ENCODE data around the gene MAN2B2.
A peak's percentile ranks its signal among the peaks of the same experiment; 100 is the strongest.

MAN2B2 gene

DNA sequence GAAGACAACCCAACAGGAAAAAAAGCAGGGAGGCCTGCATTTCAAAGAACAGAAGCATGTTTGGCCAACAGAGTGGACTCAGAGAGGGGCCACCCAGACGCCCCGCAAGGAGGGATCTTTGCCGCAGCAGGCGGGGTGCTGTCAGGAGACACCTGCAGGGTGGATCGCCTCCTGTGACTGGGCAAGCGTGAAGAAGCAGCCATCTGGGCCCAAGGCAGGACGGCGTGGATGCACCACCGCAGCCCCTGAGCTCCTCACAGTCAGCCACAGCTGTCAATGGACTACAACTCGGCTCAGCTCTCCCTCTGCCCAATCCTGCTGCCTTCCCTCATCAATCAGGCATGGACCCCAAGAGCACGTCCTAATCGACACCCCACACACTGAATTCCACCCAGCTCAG lies 32.0 kb upstream of the MAN2B2 start:
- TF ChIP-seq, protein P1, sequence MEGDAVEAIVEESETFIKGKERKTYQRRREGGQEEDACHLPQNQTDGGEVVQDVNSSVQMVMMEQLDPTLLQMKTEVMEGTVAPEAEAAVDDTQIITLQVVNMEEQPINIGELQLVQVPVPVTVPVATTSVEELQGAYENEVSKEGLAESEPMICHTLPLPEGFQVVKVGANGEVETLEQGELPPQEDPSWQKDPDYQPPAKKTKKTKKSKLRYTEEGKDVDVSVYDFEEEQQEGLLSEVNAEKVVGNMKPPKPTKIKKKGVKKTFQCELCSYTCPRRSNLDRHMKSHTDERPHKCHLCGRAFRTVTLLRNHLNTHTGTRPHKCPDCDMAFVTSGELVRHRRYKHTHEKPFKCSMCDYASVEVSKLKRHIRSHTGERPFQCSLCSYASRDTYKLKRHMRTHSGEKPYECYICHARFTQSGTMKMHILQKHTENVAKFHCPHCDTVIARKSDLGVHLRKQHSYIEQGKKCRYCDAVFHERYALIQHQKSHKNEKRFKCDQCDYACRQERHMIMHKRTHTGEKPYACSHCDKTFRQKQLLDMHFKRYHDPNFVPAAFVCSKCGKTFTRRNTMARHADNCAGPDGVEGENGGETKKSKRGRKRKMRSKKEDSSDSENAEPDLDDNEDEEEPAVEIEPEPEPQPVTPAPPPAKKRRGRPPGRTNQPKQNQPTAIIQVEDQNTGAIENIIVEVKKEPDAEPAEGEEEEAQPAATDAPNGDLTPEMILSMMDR (IDR thresholded peaks at IDR 0.05; ENCODE audit: low read depth, low read length, missing control alignments): no peak

DNA sequence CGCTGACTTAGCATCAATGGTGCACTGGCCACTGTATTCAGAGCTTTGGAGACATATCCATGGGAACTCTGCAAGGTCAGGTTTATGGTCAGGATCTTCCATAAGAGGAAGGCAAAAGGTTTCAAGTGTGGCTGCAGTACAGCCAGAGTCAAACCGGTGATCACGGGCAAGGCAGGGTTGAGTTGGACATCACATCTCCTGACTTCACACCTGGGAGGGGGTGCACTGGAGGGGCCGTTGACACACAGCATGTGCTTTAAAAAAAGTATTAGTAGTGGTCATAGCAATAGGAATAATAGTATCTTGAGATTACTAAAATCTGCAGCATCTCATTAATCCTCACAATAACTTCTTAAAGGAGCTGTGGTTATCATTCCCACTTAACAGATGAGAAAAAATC lies 28.9 kb upstream of the MAN2B2 start:
- TF ChIP-seq, protein P1 (IDR thresholded peaks at IDR 0.05; ENCODE audit: low read depth, low read length, missing control alignments): no peak
- H3K4me3 ChIP-seq (ENCODE audit: low read depth, low read length): no peak overlapping the region
- DNase-seq (ENCODE audit: low read depth): no peak

More for the DNA sequence above, 32.0 kb upstream of the MAN2B2 start:
- H3K4me3 ChIP-seq (ENCODE audit: low read depth, low read length): no peak overlapping the region
- DNase-seq (ENCODE audit: low read depth): no peak

DNA sequence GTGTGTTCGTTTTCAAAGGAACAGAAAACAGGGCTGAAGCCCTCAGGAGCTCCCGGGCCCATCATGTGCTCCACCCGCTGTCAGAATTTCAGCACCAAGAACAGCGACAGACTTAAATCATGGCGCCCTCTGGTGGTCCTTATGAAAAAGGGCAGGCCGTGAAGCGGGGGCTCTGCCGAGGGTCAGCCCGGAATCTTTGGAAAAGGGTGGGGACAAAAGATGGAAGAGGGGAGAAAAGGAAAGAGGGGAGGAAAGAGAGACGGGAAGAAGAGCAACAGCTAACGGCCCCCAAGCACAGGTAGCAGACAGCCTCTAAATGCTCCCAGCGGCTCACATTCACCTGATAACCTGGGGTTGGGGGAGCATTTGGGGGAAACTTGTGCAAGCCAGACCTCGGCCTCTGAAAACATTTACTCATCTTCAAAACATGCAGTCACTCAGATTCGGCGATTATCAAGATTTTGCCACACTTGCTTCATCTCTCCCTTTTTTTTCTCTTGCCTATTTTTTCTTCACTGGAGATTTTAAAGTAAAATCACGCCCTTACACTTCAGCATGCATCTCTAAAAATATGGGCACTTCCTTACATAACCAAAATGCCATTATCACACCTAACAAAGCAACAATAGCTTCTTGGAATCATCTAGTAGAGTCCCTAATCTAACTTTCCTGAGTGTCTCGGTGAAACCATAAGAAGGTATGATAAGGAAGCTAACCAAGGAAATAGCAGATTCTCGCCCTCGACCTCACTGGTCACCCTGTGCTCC lies 28.1 kb upstream of the MAN2B2 start:
- TF ChIP-seq, protein P1 (IDR thresholded peaks at IDR 0.05; ENCODE audit: low read depth, low read length, missing control alignments): peak; percentile 79
- DNase-seq (ENCODE audit: low read depth): peak; percentile 27
- H3K4me3 ChIP-seq (ENCODE audit: low read depth, low read length): no peak overlapping the region

DNA sequence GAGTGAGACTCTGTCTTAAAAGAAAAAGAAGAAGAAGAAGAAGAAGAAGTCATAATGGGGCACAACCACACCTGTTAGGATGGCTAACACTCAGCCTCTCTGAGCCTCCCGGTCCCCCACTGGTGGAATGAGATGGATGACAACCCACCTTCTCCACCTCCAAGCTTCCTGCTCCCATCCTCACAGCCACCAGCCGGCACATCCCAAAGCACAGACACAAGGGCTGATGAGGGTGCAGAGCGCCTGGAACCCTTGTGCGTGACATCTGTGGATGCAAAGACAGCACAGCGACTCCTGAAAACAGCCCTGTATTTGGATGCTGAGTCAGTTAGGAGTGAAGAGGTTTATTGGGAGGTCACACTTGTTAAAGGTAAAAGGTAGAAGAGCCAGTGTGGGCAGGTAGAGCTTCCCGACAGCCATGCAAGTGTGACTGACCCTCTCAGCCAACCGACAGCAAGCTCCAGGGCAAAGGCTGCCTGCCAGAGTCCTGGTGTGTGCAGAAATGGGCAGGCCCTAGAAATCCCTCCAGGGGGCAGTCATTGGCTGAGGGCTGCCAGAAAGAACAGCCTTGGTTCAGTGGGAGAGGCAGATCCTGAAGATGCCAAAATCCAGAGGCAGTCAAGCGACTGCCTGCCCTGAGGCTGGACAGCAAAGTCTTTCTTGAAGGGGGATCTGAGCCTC lies 26.6 kb upstream of the MAN2B2 start:
- no peak overlapping the region for H3K4me3 ChIP-seq (ENCODE audit: low read depth, low read length)
- TF ChIP-seq, protein P1 (IDR thresholded peaks at IDR 0.05; ENCODE audit: low read depth, low read length, missing control alignments): peak; percentile 24
- DNase-seq (ENCODE audit: low read depth): no peak

DNA sequence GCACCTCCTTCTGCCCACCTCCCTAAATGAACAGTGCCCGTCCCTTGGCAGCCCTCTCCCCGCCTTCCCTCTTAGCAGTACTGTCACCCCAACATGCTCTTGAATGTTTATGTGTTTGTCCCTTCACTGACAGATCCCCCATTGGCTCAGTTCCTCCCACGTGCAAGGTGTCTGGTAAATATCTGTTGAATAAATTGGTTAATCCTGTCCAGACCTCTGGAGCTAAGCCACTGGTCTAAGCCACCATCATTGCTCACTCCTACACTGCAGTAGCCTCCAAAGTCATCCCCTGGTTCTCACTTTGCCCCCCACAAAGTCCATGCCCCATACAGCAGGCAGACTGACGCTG lies 26.1 kb upstream of the MAN2B2 start:
- no peak for DNase-seq (ENCODE audit: low read depth)
- TF ChIP-seq, protein P1 (IDR thresholded peaks at IDR 0.05; ENCODE audit: low read depth, low read length, missing control alignments): no peak
- H3K4me3 ChIP-seq (ENCODE audit: low read depth, low read length): no peak overlapping the region

DNA sequence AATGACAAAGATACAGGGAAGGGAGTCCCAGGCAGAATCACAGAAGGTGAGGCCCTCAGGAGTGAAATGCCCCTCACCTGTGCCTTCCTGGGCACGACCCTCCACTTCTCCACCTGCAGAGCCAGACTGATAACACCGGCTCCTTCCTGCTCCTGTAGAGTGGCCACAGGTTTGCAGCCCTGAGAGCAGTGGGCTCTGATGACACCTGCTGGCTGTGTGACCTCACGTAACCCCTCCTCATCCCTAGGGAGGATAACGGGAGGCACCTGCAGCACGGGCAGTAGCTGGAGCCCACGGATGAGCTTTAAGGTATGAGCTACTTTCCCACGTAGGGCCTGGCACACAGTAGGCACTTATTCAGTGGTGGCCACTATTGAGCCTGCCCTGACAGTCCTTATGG lies 25.5 kb upstream of the MAN2B2 start:
- H3K4me3 ChIP-seq (ENCODE audit: low read depth, low read length): no peak overlapping the region
- TF ChIP-seq, protein P1 (IDR thresholded peaks at IDR 0.05; ENCODE audit: low read depth, low read length, missing control alignments): no peak
- no peak for DNase-seq (ENCODE audit: low read depth)

Data from GM12864 (cell line).